HuH-7.5 (cell line): ENCODE measurements around the gene TRIM63.

Experiments
- DNase-seq: peaks from one replicate; pipeline ENCODE4 v3.0.0; 2011; ENCODE audit warnings: low spot score

TRIM63 gene

GRCh38 chr1:26084844-26085243 lies 17.4 kb upstream of the TRIM63 start:
- no peak for DNase-seq

- DNase-seq, result no peak
These were observed 16.7 kb upstream of the TRIM63 start for GRCh38 chr1:26084091-26084561.

GRCh38 chr1:26083208-26083607 lies 15.8 kb upstream of the TRIM63 start:
- no peak for DNase-seq

- DNase-seq, result no peak
These were observed 14.6 kb upstream of the TRIM63 start for GRCh38 chr1:26082020-26082350.

- no peak for DNase-seq
These were observed 14.0 kb upstream of the TRIM63 start for GRCh38 chr1:26081267-26082019.

- DNase-seq, result no peak
These were observed 12.8 kb upstream of the TRIM63 start for GRCh38 chr1:26079960-26080814.

GRCh38 chr1:26079178-26079563 lies 11.7 kb upstream of the TRIM63 start:
- no peak for DNase-seq

- DNase-seq, result no peak
These were observed 11.1 kb upstream of the TRIM63 start for GRCh38 chr1:26078286-26079177.

GRCh38 chr1:26077524-26077923 lies 10.1 kb upstream of the TRIM63 start:
- DNase-seq, result no peak

GRCh38 chr1:26075421-26076144 lies 8.2 kb upstream of the TRIM63 start:
- no peak for DNase-seq

- no peak for DNase-seq
These were observed 4.9 kb upstream of the TRIM63 start for GRCh38 chr1:26072305-26072704.

- no peak for DNase-seq
These were observed 3.5 kb upstream of the TRIM63 start for GRCh38 chr1:26070963-26071342.

GRCh38 chr1:26070296-26070962 lies 3.0 kb upstream of the TRIM63 start:
- DNase-seq, result no peak

GRCh38 chr1:26069941-26070295 lies 2.5 kb upstream of the TRIM63 start:
- no peak for DNase-seq

- DNase-seq, result no peak
These were observed 573 bp downstream of the TRIM63 start for GRCh38 chr1:26066857-26067256.

GRCh38 chr1:26066160-26066559 lies 1.3 kb downstream of the TRIM63 start:
- no peak for DNase-seq

- DNase-seq, result no peak
These were observed 2.9 kb downstream of the TRIM63 start for GRCh38 chr1:26064553-26064952.

- no peak for DNase-seq
These were observed 6.4 kb downstream of the TRIM63 start for GRCh38 chr1:26060832-26061574.

GRCh38 chr1:26059906-26060305 lies 7.5 kb downstream of the TRIM63 start:
- DNase-seq, result no peak

GRCh38 chr1:26058052-26058595 lies 9.3 kb downstream of the TRIM63 start:
- no peak for DNase-seq
